Measurements from ENCODE around the gene LMO1. TPM values are rescaled to one million over a fixed set of nuclear protein-coding genes. Genes with fewer than 3 reads are reported as not detected.

The LMO1 gene
- polyA plus RNA-seq, 1 donor (not counting 4 experiments of a cell fraction or from before 2014, with no cell fraction given), result 0.08 TPM

DNA sequence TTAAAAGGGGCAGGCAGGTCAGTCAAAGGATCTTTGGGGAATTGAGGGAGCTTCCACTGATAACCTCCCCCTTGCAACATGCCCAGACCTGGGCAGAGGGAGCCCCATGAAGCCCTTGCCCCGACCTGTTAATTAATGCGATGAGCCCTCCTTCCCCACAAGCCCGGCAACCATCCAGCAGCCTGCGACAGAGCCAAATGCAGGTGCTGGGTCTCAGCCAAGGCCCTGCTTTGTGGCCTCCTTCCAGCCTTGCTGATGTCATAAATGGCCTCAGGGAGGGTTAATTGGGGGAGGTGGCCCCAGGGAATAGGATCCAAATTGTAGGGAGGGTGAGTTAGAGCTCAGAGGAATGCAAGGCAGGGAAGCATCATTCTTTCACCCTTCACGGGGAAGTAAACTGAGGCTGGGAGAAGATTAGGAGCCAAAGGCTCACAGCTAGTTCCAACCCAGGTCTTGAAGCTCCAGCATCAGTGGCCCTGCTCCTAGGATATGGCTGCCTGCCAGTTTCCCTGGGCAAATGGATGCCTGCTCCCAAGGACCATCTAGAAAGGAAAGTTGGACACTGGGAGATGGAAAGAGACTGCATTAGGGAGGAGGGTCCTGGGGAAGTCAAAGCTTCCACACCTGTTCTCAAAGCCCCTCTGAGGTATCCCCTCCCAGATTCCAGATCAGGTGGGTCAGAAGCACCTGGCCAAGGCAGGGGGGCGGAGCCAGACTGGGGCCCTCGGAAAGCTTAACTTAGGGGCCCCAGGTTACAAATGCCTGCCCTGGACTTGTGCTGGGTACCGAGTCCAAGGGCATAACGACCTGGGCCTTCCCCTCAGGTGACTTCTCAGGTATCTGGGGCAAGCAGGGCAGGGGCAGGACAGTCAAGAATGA, 34.1 kb downstream of the LMO1 start:
- H3K4me2 ChIP-seq (ENCODE audit: control insufficient read depth, extremely low read depth, insufficient read depth, low read depth, low read length), result peak overlapping the region; percentile 59
- FAIRE-seq, result peak; percentile 83
- no peaks in the 10 kb centered on the region for H3K9me3 ChIP-seq (ENCODE audit: control insufficient read depth, low read depth, low read length)
- H3K9me1 ChIP-seq (ENCODE audit: control insufficient read depth, extremely low read depth, insufficient read depth, low read length), result peaks cover 6% of the 10 kb centered on the region
- DNase-seq (ENCODE audit: low read depth, low spot score), result peak; percentile 63
- dilution Hi-C loops (cut with MboI; ENCODE audit: extremely low pct_ligation_motif_present, low sequenced_read_pairs), result no loop called here
- H3K27ac ChIP-seq (ENCODE audit: control insufficient read depth, insufficient read depth, low read length), result no peak overlapping the region
- H3K4me1 ChIP-seq (ENCODE audit: control insufficient read depth, extremely low read depth, insufficient read depth, low read length), result peaks cover 50% of the 10 kb centered on the region
- H3K4me3 ChIP-seq (ENCODE audit: control insufficient read depth in 2 of 3, extremely low read depth in 1 of 3, insufficient read depth in 2 of 3, low read depth in 1 of 3, low read length in 3 of 3), result no peak overlapping the region
- peaks cover 5% of the 10 kb centered on the region for H3K27me3 ChIP-seq (ENCODE audit: control insufficient read depth, extremely low read depth, insufficient read depth, low read length)
- peak overlapping the region; percentile 9 for H3K9ac ChIP-seq (ENCODE audit: control insufficient read depth, extremely low read depth, insufficient read depth, low read length)
- H2AFZ ChIP-seq (ENCODE audit: control insufficient read depth, low read length), result no peak overlapping the region
- peaks cover 18% of the 10 kb centered on the region for H4K20me1 ChIP-seq (ENCODE audit: control insufficient read depth, extremely low read depth, insufficient read depth, low read length)
- TF ChIP-seq, protein P1, sequence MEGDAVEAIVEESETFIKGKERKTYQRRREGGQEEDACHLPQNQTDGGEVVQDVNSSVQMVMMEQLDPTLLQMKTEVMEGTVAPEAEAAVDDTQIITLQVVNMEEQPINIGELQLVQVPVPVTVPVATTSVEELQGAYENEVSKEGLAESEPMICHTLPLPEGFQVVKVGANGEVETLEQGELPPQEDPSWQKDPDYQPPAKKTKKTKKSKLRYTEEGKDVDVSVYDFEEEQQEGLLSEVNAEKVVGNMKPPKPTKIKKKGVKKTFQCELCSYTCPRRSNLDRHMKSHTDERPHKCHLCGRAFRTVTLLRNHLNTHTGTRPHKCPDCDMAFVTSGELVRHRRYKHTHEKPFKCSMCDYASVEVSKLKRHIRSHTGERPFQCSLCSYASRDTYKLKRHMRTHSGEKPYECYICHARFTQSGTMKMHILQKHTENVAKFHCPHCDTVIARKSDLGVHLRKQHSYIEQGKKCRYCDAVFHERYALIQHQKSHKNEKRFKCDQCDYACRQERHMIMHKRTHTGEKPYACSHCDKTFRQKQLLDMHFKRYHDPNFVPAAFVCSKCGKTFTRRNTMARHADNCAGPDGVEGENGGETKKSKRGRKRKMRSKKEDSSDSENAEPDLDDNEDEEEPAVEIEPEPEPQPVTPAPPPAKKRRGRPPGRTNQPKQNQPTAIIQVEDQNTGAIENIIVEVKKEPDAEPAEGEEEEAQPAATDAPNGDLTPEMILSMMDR (optimal IDR thresholded peaks at IDR 0.05 in 1 of 3, IDR thresholded peaks at IDR 0.05 in 1 of 3, conservative IDR thresholded peaks at IDR 0.05 in 1 of 3; ENCODE audit: extremely low read depth in 1 of 3, insufficient read depth in 2 of 3, low read length in 3 of 3), result no peak
- TF ChIP-seq EZH2 (IDR thresholded peaks at IDR 0.05; ENCODE audit: low read length), result no peak
- H3K36me3 ChIP-seq (ENCODE audit: control insufficient read depth in 2 of 2, extremely low read depth in 1 of 2, insufficient read depth in 2 of 2, low read length in 2 of 2), result no peaks in the 10 kb centered on the region
- H3K79me2 ChIP-seq (ENCODE audit: control insufficient read depth, insufficient read depth, low read length), result no peaks in the 10 kb centered on the region

DNA sequence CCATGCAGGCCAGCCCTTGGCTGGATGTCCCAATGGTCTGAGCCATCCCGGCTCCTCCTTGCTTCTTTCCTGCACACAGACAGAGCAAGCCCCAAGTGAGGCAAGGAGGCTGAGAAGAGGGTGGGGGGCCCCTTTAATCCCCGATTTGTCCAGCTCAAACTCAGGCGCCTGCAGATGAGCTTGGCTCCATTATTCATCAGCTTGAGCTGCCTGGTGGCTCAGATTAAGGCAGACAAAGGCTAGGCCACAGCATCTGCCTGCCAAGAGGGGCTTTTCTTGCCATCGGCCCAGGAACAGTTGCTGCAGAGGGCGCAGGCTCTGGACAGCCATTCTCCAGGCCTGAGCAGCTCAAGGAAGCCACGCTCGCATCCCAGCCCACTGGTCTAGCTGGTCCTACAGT, 35.4 kb downstream of the LMO1 start:
- Histone ChIP-seq H3K9me3 (ENCODE audit: control insufficient read depth, low read depth, low read length) (no peaks in the 10 kb centered on the region), H3K4me3 (ENCODE audit: control insufficient read depth in 2 of 3, extremely low read depth in 1 of 3, insufficient read depth in 2 of 3, low read depth in 1 of 3, low read length in 3 of 3) (no peak overlapping the region), H3K27me3 (ENCODE audit: control insufficient read depth, extremely low read depth, insufficient read depth, low read length) (peaks cover 5% of the 10 kb centered on the region), H3K4me1 (ENCODE audit: control insufficient read depth, extremely low read depth, insufficient read depth, low read length) (peaks cover 40% of the 10 kb centered on the region), H3K79me2 (ENCODE audit: control insufficient read depth, insufficient read depth, low read length) (no peaks in the 10 kb centered on the region), H3K9ac (ENCODE audit: control insufficient read depth, extremely low read depth, insufficient read depth, low read length) (no peak overlapping the region), H3K27ac (ENCODE audit: control insufficient read depth, insufficient read depth, low read length) (peak overlapping the region; percentile 71), H3K4me2 (ENCODE audit: control insufficient read depth, extremely low read depth, insufficient read depth, low read depth, low read length) (no peak overlapping the region), H2AFZ (ENCODE audit: control insufficient read depth, low read length) (no peak overlapping the region), H4K20me1 (ENCODE audit: control insufficient read depth, extremely low read depth, insufficient read depth, low read length) (peaks cover 14% of the 10 kb centered on the region), H3K36me3 (ENCODE audit: control insufficient read depth in 2 of 2, extremely low read depth in 1 of 2, insufficient read depth in 2 of 2, low read length in 2 of 2) (no peaks in the 10 kb centered on the region), H3K9me1 (ENCODE audit: control insufficient read depth, extremely low read depth, insufficient read depth, low read length) (peaks cover 6% of the 10 kb centered on the region)
- no peak for DNase-seq (ENCODE audit: low read depth, low spot score)
- dilution Hi-C loops (cut with MboI; ENCODE audit: extremely low pct_ligation_motif_present, low sequenced_read_pairs), result no loop called here
- no peak for TF ChIP-seq EZH2 (IDR thresholded peaks at IDR 0.05; ENCODE audit: low read length)
- TF ChIP-seq, protein P1 (optimal IDR thresholded peaks at IDR 0.05 in 1 of 3, IDR thresholded peaks at IDR 0.05 in 1 of 3, conservative IDR thresholded peaks at IDR 0.05 in 1 of 3; ENCODE audit: extremely low read depth in 1 of 3, insufficient read depth in 2 of 3, low read length in 3 of 3), result no peak
- FAIRE-seq, result no peak

Measured in keratinocyte (primary cell).